GM23338 (cell line): ENCODE data around the gene ARF3. TPM values are rescaled to one million over a fixed set of nuclear protein-coding genes. Genes with fewer than 3 reads are reported as not detected.

Experiments
- CTCF ChIP-seq, 2 experiments: fragments of 200-600 bp in 1 of 2; sonication (generic) in 1 of 2; conservative IDR thresholded peaks; 2 replicates each; pipeline versions ENCODE4 v1.5.1 to v1.6.1; 2016 to 2017; ENCODE audit warnings: antibody characterized with exemption in 2 of 2, low read depth in 2 of 2, mild to moderate bottlenecking in 2 of 2, moderate library complexity in 1 of 2
- ETS1 ChIP-seq: IDR thresholded peaks from 2 replicates; pipeline ENCODE4 v1.6.1; 2016; ENCODE audit warnings: antibody characterized with exemption
- EZH2 ChIP-seq: fragments of 200-600 bp; sonication (generic); IDR thresholded peaks from one replicate; pipeline ENCODE4 v1.8.0; 2017; ENCODE audit warnings: antibody characterized with exemption, mild to moderate bottlenecking, low read depth; ENCODE audit not compliant: unreplicated experiment
- EZH2phosphoT487 ChIP-seq: fragments of 200-600 bp; sonication (generic); IDR thresholded peaks from one replicate; pipeline ENCODE4 v1.8.1; 2018; ENCODE audit warnings: antibody characterized with exemption; ENCODE audit not compliant: unreplicated experiment
- POLR2AphosphoS5 ChIP-seq: IDR thresholded peaks from 2 replicates; pipeline ENCODE4 v1.6.1; 2016; ENCODE audit warnings: antibody characterized with exemption, low read depth
- STAT1 ChIP-seq: IDR thresholded peaks from one replicate; pipeline ENCODE4 v1.6.1; 2016; ENCODE audit warnings: antibody characterized with exemption; ENCODE audit not compliant: unreplicated experiment
- ZNF114 ChIP-seq: fragments of 250-450 bp; sonication (Bioruptor Pico); IDR thresholded peaks from 2 replicates; pipeline ENCODE4 v1.5.0; 2020; ENCODE audit warnings: mild to moderate bottlenecking, moderate library complexity
- ZNF331 ChIP-seq: fragments of 250-450 bp; sonication (Bioruptor Pico); IDR thresholded peaks from 2 replicates; pipeline ENCODE4 v1.5.0; 2020; ENCODE audit warnings: low read depth, mild to moderate bottlenecking, moderate library complexity
- polyA plus RNA-seq: library from polyadenylated mRNA; unstranded; fragments of >200 nt; fragmentation: Nextera tagmentation; extraction: Ambion mirVana; gene quantifications from 2 replicates; pipeline ENCODE4 v1.2.1, GENCODE V29; 2016
- small RNA-seq: library from RNA; depleted of rRNA; stranded (forward); fragments of <200 nt; gene quantifications from one replicate; pipeline ENCODE3, GENCODE V24; 2014; ENCODE audit warnings: low replicate concordance
- total RNA-seq: library from RNA; depleted of rRNA; stranded (reverse); fragments of >200 nt; shearing (Covaris generic); gene quantifications from 2 replicates; pipeline ENCODE4 v1.2.3, GENCODE V29; 2014; rRNA removed

The ARF3 gene
- total and polyA plus RNA-seq, 2 experiments from 2014 or later: 53.9 to 125 TPM

GRCh38 chr12:48889679-48890078 lies 67.6 kb downstream of the ARF3 start (continued):
- TF ChIP-seq CTCF (conservative IDR thresholded peaks at IDR 0.05; ENCODE audit: low read depth in 2 of 2) (no peak), POLR2AphosphoS5 (no peak), EZH2 (no peak), ZNF114 (CRISPR knock-in tag) (no peak), EZH2phosphoT487 (no peak), ZNF331 (CRISPR knock-in tag) (no peak), STAT1 (no peak), ETS1 (no peak)

Small RNA genes within 50 kb of the gene (small RNA-seq; reads per million reads assigned to genes)
- gene AC073610.1 (not detected), gene RNU6-600P (not detected), gene RNU6-940P (not detected)

Other genes starting within 250 kb of the ARF3 start
- 28.7 and 33.6 TPM in 2 replicates for gene CCNT1, start 240.8 kb downstream of the ARF3 start, total RNA-seq
- gene CCNT1, start 240.8 kb downstream of the ARF3 start, polyA plus RNA-seq: 9.3 and 12.8 TPM in 2 replicates
- 11.8 and 16.5 TPM in 2 replicates for gene ADCY6, start 168.4 kb downstream of the ARF3 start, total RNA-seq
- 1.0 and 1.3 TPM in 2 replicates for gene ADCY6, start 168.4 kb downstream of the ARF3 start, polyA plus RNA-seq
- gene CACNB3, start 139.0 kb downstream of the ARF3 start, total RNA-seq: 3.4 and 4.1 TPM in 2 replicates
- 6.2 and 6.3 TPM in 2 replicates for gene CACNB3, start 139.0 kb downstream of the ARF3 start, polyA plus RNA-seq
- gene DDX23, start 105.3 kb downstream of the ARF3 start, total RNA-seq: 78.5 and 93.0 TPM in 2 replicates
- gene DDX23, start 105.3 kb downstream of the ARF3 start, polyA plus RNA-seq: 31.7 and 31.8 TPM in 2 replicates
- gene RND1, start 91.6 kb downstream of the ARF3 start, total RNA-seq: 7.4 and 10.4 TPM in 2 replicates
- gene RND1, start 91.6 kb downstream of the ARF3 start, polyA plus RNA-seq: 7.4 and 9.3 TPM in 2 replicates
- 29.5 and 45.0 TPM in 2 replicates for gene FKBP11, start 32.0 kb downstream of the ARF3 start, total RNA-seq
- 94.9 and 97.2 TPM in 2 replicates for gene FKBP11, start 32.0 kb downstream of the ARF3 start, polyA plus RNA-seq
- 0.50 TPM in 1 of 2 replicates, not detected in the other for gene WNT10B, start 14.2 kb upstream of the ARF3 start, total RNA-seq
- not detected in 2 replicates for gene WNT10B, start 14.2 kb upstream of the ARF3 start, polyA plus RNA-seq
- not detected in 2 replicates for gene WNT1, start 20.8 kb upstream of the ARF3 start, total RNA-seq
- gene WNT1, start 20.8 kb upstream of the ARF3 start, polyA plus RNA-seq: not detected in 2 replicates
- 0.04 and 0.10 TPM in 2 replicates for gene DDN, start 41.9 kb upstream of the ARF3 start, total RNA-seq
- 0.12 TPM in 1 of 2 replicates, not detected in the other for gene DDN, start 41.9 kb upstream of the ARF3 start, polyA plus RNA-seq
- 27.2 and 35.4 TPM in 2 replicates for gene PRKAG1, start 61.3 kb upstream of the ARF3 start, total RNA-seq
- gene PRKAG1, start 61.3 kb upstream of the ARF3 start, polyA plus RNA-seq: 19.1 and 19.9 TPM in 2 replicates
- 86.1 and 120 TPM in 2 replicates for gene KMT2D, start 103.3 kb upstream of the ARF3 start, total RNA-seq
- gene KMT2D, start 103.3 kb upstream of the ARF3 start, polyA plus RNA-seq: 17.6 and 18.3 TPM in 2 replicates
- gene RHEBL1, start 112.5 kb upstream of the ARF3 start, total RNA-seq: 6.7 and 11.8 TPM in 2 replicates
- 9.4 and 10.7 TPM in 2 replicates for gene RHEBL1, start 112.5 kb upstream of the ARF3 start, polyA plus RNA-seq
- not detected in 2 replicates for gene DHH, start 137.3 kb upstream of the ARF3 start, total RNA-seq
- gene DHH, start 137.3 kb upstream of the ARF3 start, polyA plus RNA-seq: 0.09 TPM in 1 of 2 replicates, not detected in the other
- gene LMBR1L, start 153.4 kb upstream of the ARF3 start, total RNA-seq: 33.9 and 57.0 TPM in 2 replicates
- 19.8 and 24.3 TPM in 2 replicates for gene LMBR1L, start 153.4 kb upstream of the ARF3 start, polyA plus RNA-seq
- gene TUBA1B, start 173.9 kb upstream of the ARF3 start, total RNA-seq: 2,341 and 2,718 TPM in 2 replicates
- 1,008 and 1,116 TPM in 2 replicates for gene TUBA1B, start 173.9 kb upstream of the ARF3 start, polyA plus RNA-seq
- gene TUBA1A, start 231.6 kb upstream of the ARF3 start, total RNA-seq: 386 and 424 TPM in 2 replicates
- 189 TPM in 2 replicates for gene TUBA1A, start 231.6 kb upstream of the ARF3 start, polyA plus RNA-seq